Stimulated activated naive CD4-positive, alpha-beta T cell (primary cell): ENCODE measurements around the gene TJP1.
"Not testable (repeated sequence)": the region's sequence is repeated elsewhere in the genome, so short reads cannot be mapped to it uniquely, and the experiment has no call there.

Experiments used
- DNase-seq, 6 experiments: peaks; one replicate each; lab custom pipeline; 2025; lab: John Stamatoyannopoulos, UW

TJP1 gene

DNA sequence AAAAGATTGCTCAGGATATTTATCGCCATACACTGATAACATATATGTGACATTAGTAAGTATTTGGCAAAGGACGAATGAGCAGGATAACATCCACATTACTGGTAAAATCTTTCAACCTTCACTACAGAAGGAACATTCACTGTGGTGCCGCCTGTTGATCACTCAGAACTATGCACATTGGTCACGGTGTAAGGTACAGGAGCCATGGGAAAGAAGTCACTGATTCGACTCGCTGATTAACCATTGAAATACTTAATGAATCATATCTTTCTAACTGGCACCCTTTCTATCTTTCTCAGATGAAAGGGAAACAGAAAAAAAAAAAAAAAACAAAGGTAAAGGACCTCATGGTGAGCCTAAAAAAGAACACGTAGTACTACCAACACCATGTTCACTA is 68.8 kb downstream of the TJP1 start:
- no peak for DNase-seq

DNA sequence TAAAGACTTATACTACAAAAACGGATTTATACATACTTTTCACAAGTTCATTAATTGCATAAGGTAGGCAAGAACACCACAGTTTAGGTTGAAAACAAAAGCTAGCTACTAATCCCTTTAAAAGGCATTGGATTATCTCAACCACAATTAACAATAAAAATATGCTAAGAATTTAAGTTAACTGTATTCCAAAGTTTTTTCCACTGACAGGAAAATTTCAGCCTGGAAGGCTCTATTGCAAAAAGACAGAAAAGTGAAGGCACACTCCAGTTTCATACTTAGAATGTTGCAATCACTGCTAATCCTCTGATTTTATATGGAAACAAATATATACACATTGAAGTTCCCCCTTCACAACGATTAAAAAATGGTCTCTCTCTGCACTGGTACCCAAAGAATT is 71.5 kb downstream of the TJP1 start:
- DNase-seq: no peak

DNA sequence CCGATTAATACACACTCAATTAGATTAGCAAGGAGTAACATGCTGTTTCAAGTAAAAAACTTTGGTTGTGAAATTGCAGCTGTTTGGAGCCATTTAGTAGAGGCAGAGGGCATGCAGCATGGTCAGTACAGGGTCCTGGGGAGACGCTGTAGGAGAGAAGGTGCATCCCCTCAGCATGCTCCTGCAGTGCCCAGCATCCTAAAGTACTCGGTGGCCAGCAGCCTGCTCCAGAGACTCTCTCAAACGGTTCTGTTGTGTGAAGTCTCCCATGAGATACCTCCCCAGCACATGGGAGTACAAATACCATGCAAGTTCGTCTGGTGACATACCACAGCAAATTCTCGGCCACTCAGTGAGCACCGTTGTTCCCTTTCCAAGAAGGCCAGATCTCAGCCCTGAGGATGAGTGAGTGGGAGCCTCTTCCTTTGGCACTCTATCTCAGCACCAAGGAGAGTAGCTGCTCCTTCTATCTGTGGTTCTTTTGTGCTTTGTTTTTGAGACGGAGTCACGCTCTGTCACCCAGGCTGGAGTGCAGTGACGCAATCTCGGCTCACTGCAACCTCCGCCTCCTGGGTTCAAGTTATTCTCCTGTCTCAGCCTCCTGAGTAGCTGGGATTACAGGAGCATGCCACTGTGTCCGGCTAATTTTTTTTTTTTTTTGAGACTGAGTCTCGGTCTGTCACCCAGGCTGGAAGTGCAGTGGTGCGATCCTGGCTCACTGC is 72.7 kb downstream of the TJP1 start:
- no peak for DNase-seq

DNA sequence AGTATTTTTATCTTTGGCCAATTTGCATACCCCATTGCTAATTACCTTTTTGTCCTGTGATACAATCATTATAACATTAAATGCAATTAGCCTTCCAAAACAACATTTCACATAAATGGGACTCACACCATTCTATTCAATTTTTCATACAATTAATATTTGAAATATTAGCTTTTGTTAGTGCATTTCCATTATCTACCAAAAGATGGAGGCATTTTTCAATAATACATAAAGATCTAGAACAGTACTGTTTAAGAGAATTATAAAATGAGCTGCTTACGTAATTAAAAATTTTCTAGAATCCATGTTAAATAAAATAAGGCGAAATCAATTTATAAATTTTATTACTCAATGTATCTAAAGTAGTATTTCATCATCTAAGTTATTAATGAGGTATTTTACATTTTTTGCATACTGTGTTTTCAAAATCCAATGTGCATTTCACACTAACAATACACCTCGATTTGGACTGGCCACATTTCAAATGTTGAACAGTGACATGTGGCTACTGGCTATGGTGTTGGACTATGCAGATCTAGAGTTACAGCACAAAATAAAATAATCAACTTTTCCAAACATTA is 74.3 kb downstream of the TJP1 start:
- DNase-seq: peak in 1 of 6 experiments; percentile 6

DNA sequence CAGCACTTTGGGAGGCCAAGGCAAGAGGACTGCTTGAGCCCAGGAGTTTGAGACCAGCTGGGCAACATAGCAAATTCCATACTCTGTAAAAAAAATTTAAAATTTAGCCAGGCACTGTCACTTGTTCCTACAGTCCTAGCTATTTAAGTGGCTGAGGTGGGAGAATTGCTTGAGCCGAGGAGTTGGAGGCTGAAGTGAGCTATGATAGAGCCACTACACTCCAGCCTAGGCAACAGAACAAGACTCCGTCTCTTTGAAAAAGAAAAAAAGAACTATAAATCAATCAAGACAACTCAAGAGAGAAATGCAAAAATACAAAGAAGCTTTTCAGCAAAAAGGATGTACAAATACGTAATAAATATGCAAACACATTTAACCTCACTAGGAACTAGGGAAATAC is 78.8 kb downstream of the TJP1 start:
- no peak for DNase-seq

DNA sequence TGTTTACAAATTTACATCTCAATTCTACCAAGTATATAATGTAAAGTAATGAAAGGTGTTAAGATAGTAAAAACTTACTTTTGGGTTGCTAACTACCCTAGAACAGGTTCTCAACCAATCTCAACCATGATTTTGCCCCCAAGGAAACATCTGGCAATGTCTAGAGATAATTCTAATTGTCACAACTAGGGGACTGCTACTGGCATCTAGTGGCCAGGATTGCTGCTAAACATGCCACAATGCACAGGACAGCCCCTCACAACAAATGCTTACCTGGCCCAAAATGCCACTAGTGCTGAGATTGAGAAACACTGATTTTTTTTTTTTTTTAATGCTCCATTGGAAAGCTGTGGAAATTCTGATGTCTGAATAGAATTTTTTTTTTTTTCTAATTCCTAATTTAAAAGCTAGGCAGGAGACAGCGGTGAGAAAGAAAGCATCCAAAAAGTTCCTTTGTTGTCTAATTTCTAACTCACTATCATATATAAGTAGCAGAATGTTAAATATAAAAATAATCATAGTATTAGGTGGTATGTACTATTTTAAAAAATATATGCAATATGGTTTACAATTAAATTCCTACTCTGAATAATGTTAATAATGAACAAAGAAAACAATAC is 81.5 kb downstream of the TJP1 start:
- no peak for DNase-seq

DNA sequence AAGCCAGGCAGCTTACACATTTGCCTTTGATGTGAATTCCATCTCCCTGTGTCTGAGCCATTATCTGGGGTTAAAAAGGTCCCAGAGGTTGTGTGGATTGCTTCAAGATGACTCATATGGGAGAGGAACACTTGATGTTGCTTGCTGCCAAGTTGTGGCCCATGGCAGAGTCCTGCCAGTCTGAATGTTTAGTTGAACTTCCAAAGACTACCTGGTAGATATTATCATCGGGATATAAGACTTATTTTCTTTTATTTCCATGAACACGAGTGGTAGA is 85.6 kb downstream of the TJP1 start:
- no peak for DNase-seq

DNA sequence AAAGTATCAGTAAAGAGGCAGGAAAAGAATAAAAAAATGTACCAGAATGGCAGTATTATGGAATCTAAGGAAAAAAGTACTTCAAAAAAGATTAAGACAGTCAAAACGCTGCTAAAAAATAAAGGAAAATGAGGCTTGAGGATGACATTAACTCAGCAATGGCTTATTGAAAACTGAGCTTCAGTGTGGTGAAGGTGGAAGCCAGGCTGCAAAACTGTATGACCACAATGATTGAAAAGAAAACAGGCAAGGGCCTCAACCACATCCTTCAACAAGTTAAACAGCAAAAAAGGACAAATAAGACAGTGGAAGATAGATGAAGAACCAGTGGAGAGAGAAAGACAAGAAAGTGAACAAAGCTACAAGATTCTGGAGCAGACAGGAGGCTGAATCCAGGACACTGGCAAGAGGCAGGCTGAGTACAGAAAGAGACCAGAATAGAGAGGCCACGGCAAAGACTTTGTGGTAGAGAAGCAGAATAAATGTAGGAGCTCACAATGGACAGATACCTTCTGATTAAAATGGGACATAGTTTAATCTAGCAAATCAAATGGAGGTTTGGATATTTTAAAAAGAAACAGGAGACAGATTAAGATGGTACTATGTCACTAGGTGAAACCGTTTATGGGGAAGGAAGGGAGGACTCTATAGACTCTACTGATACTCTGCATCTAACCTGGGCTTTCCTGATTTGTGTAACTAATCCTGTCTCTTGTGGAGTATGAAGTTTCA is 86.1 kb downstream of the TJP1 start:
- DNase-seq: no peak

DNA sequence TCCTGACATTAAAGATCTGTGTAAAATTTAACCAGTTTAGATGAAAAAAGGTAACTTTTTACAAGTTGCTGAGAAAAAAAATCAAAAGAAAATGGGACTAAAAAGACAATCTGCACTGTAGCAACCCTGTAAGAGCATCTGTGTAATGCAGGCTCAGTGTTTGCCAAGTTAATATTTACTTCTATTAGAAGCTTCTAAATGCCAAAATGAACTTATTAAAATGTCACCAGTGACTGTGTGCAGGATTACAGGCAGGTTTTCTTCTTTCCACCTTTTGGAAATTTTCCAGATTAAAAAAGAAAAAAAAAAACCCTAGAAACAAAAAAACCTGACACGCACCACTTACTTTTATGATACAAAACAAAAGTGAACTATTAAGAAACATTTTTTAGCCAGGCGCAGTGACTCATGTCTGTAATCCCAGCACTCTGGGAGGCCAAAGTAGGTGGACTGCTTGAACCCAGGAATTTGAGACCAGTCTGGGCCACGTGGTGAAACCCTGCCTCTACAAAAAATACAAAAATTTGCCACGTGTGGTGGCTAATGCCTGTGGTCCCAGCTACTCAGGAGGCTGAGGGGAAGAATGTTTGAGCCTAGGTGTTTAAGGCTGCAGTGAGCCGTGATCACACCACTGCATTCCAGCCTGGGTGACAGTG is 87.2 kb downstream of the TJP1 start:
- DNase-seq: no peak

DNA sequence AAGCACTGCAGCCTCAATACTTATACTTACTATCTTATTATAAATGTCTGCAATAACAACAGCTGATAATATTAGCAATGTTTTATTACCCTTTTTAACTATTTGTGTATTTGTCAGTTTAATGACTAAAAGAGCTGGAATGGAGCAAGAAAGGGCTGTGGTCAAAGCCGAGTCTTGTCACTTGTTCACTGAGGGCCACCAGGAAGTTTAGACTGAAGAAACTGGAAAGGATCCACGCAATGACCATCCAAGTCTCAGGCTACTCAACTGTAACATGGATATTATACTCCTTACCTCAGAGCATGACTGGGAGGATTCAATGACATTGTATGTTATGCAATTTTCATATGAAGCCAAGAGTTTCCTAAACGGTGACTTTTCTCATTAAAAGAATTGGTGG is 90.4 kb downstream of the TJP1 start:
- DNase-seq: no peak

DNA sequence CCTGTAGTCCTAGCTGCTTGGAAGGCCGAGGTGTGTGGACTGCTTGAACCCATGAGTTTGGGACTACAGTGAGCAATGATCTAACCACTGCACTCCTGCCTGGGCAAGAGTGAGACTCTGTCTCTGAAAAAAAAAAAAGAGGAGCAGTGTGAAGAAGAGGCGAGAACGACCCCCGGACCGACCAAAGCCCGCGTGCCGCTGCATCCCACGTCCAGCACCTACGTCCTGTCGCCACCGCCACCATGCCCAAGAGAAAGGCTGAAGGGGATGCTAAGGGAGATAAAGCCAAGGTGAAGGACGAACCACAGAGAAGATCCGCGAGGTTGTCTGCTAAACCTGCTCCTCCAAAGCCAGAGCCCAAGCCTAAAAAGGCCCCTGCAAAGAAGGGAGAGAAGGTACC is 91.8 kb downstream of the TJP1 start:
- not testable (repeated sequence) for DNase-seq

DNA sequence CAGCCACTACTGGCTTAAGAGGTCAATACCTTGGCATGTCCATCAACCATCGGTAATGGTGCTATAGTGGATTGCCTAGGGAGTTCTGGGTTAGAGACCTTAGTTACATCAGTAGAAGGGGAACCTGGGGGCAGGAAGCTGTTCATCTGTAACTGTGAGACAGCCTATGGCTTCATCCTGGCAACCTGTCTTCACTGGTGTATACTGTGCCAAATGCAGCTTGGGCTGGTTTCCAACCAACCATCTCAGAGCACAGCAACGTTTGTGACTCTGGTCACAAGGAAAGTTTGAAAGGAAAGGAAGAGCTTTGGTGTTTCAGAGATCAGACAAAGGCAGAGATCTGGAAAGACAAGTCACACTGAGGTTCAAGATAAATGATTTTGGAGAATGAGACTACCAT is 93.8 kb downstream of the TJP1 start:
- DNase-seq: no peak

DNA sequence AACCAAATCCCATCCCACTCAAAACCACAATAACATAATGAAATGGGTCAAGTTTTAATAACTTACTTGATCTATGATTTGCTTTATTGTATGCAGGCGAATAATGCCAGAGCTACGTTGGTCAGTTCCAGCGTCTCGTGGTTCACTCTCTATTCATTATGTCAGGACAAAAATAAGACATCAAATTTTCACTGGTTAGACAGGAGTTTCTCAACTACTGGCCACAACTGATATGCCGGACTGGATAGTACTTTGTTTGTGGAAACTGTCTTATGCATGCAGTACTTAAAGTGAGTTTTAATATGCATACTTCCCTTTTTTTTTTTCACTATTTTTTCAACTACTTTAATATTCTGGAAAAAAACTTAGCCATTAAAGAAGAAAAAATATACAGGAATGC is 94.4 kb downstream of the TJP1 start:
- no peak for DNase-seq

DNA sequence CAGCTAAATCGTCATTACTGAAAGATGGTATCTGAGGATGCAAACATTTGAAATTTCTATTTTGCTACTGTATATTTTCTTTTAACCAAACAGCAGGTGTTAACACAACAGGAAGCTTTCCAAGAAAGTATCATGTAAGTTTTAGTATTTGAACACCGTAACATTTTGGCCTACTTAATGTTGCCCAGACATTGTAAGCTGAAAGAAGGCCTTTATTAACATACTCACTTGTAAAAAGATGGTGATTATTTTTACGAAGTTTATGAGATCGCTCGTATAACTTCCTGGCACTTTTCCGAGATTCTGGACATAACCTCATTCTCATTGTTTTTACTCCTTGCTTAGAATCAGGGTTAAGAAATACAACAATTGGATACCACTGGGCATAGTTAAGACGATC is 95.7 kb downstream of the TJP1 start:
- no peak for DNase-seq

DNA sequence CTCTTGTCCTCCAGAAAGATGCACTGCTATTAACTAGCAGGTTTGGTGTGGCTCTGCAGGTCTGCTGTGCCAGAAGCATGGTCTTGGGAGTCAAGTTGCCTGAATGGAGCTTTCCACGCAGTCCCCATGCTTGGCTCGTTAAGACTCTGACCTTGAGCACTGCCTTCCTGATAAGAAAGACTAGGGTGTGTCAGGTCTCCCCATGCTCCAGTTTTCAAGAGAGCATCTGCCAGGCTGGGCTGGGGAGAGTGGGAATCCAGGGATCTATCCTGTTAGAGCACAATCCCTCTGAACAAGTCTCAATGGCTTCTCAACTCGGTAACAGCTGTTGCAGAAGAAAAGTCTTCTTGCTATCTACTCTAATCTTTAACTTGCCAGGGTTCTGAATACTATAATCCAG is 98.2 kb downstream of the TJP1 start:
- no peak for DNase-seq

DNA sequence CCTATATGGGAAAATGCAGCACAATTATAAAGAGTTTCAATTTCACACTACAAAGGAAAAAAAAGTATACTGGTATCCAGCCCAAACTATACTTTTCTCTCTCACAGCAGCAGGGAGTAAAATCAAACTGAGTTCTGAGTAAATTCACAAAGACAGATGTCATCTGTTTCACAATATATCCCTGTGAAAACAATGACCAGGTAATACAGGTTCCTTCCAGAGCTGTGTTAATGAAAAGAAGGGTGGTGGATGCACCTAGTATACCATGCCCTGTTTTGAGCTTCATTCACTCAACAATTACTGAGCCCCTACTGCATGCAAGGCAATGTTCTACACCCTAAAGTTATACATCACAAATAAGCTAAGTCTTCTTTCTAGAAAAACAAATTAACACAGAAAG is 108.5 kb downstream of the TJP1 start:
- DNase-seq: no peak

DNA sequence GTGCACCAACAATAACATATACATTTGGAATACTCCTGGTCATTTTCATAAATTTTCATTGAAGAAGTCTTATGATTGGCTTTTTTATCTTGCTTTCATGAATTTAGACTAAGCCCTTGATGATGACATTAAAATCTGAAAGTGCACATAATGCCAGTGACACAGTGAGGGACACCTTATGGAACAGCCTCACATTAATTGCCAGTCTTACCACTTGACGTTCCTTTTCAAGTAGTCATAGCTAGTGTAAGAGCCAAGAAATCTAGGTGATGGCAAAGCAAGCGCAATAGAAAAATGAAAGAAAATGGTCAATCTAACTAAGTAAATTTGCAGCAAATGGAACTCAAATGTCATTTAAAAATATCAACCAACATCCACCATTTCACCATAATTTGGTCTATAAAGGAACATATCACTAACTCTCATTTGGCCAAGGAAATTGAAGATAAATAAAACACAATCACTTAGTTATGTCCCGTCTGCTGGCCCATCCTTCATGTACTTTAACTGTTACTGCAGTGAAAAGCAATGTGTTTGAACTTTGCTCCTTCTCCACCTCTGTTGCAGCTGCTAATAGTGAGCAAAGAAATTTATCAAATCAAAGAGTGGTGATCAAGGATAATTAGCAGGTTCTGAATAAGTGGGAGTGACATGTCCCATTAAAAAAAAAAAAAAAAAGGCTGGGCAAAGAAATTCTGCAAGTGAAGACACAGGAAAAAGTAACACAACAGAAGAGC is 110.0 kb downstream of the TJP1 start:
- DNase-seq: no peak

DNA sequence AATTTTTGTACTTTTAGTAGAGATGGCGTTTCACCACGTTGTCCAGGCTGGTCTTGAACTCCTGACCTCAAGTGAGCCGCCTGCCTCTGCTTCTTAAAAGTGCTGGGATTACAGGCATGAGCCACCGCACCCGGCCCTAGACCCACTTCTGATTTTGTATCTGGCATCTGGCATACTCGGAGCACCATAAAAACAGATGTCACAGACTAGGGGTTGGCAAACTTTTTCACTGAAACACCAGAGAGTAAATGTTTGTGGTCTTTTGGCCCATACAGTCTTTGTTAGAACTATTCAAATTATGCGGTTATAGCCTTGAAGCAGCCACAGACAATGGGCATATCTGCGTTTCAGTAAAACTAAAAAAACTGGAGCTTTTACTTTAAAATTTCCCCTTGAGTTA is 110.7 kb downstream of the TJP1 start:
- no peak for DNase-seq

DNA sequence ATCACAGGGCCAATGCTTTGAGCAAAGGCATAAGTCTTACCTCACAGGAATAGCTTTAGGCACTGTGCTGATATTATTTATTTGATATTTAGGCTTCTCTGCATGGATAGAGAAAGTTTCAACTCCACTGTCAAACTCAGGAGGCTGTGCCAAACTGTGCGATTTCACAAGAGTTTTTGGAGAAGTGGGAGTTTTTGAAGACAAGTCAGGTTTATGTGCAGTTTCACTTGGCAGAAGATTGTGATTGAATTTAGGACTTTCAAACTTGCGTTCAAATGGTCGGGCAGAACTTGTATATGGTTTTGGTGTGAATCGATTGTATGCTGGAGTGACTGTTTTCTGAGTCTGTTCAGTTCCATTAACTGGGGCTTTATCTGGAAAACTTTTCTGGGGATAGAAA is 113.7 kb downstream of the TJP1 start:
- DNase-seq: no peak

DNA sequence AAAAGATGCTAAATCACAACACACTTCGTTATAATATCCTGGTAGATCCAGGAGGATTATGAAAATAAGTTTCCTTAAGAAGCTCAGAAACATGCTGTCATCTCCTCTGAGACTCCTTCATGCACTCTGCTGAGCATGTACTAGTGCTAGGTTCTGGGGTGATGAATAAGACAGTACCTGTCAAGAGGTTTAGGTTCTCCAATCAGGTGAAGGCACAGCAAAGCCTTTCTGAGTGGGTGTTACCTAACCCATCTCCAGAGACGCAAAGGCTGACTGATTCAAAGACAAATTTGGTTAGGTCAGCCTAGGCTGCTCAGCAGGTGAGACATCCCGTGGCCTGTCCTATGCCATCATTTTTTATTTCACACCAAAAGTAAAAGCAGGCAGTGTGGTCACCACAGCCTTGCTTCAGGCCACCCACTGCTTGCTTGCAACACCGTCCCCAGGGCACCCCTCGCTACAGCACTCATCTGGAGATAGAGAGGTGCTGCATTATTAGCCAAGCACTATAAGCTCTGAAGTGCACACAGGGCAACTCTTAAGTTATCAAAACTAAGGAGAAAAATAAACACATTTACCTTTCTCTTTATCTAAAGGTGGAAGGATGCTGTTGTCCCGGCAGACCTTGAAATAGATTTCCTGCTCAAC is 117.2 kb downstream of the TJP1 start:
- no peak for DNase-seq

DNA sequence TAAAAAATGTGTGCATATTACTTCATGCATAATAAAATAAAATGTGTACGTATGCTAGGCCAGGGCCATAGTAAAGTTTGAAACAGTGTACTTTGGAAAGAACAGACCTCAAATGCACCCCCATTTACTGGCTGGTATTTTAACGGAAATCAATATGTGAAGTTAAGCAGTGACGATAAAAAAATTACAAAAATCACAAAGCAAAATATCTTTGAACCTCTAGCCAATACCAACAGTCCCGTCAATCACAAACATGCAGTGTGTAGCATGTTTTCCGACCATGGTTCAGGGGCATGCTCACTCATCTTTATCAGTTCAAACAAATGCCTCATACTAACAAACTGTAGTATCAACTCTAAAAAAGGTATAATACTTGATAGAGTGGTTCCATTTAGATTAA is 121.1 kb downstream of the TJP1 start:
- DNase-seq: no peak

DNA sequence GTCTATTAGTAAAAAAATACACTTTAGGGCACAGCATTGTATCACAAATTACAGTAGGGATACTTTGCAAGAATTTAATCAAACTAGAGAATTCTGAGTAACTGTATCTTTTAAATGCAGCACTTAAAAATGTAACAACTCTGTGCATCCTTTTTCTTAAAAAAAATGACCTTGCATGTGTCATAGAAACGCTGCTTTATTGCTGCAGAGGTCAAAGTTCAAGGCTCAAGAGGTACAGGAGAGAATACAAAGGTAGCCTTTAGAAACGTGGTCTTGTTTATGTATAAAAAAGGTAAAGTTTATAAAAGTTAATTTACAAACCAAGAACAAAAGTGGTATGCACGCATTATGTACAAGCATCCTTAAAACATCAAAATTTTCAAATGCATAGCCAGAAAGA is 122.0 kb downstream of the TJP1 start:
- DNase-seq: no peak
